Measurements from ENCODE around the gene UCHL3.

The UCHL3 gene

GRCh38 chr13:75628801-75629200 is 79.2 kb downstream of the UCHL3 start:
- no peak for DNase-seq (ENCODE audit: low spot score)

DNA sequence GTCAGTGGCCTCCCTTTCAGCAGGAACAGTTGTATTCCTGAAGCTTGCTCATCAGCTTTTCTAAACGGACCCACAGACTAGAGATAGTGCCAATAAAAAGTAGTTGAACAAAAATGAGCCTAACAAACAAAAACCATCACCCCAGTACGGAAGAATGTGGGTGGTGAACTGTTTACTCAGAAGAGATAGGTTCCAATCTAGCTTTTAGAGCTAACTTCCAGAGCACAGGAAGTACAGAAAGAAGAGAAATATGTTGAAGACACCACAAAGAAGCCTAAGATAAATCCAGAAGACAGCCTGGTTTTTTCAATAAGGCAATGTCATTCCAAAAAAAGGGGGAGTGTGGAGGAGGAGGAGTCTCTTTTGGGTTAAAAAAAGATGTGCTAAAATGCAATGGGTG is 83.7 kb downstream of the UCHL3 start:
- no peak for DNase-seq (ENCODE audit: low spot score)

DNA sequence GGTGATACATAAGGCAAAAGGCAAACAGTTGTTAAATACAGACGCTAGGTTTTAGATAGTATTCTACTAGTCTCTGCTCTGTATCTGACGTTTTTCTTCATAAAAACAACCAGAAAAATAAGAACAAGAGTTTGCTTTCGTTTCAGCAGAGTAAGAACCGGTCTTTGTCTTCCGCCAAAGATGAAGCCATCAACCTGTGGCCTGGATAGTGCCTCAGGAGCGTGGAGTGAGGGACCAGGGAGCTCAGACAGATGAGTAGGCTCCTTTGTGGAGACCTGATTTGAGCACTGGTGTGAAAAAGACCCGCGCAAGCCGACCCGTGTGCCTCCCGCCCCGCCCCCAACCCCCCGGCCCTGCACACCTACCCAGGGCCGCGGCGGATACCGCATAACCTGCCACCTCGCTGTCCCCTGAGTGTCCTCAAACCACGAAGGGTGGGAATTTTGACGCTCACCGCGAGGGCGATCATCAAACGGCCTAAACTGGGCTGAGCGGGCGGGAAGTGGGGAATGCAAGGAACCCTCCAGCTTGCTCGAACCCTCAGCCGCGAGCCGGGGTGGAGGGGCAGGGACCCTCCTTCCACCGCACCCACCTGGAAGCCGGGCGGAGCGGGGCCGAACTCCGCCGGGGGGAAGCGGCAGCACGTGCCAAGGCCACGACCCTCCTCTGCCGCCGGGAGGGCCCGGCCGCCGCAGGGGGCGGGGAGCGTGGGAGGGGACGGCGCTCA is 85.7 kb downstream of the UCHL3 start:
- no peak for DNase-seq (ENCODE audit: low spot score)

DNA sequence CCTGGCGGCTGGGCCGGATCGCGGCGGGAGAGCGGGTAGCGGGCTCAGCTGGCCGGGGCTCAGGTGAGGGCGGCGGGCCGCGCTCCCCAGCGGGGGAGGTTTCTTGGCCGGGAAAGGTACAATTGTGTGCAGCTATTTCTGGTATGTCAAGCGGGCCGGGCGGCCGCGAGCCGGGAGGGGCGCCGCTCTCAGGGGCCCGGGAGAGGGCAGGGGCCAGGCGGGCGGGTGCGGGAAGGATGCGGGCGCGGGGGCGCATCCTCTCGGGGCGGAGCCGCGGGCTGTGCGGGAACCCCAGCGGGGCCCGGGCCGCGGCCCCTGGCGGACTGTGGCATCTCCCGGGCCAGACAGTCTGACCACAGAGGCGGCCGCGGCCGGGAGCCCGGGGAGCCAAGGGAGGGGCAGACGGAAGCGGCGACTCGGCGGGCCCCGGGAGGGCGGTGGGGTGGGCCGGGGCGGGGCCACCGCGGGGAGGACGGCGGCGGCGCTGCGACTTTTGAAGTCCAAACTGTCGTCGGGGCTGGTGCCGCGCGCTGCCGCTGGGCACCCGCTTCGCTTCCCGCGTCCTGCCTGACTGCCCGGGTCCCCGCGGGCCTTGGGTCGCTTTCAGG is 86.3 kb downstream of the UCHL3 start, which contains the start of gene LMO7:
TSS of gene LMO7 (plus strand) at position 503 of the 608 bp plus-strand sequence. CDS start 328 bp downstream, outside the sequence.
- peak; percentile 11 for DNase-seq (ENCODE audit: low spot score)

GRCh38 chr13:75636436-75637180 is 87.0 kb downstream of the UCHL3 start:
- peak; percentile 12 for DNase-seq (ENCODE audit: low spot score)

- DNase-seq (ENCODE audit: low spot score), result no peak
Measured at GRCh38 chr13:75637181-75637750, 87.7 kb downstream of the UCHL3 start.

DNA sequence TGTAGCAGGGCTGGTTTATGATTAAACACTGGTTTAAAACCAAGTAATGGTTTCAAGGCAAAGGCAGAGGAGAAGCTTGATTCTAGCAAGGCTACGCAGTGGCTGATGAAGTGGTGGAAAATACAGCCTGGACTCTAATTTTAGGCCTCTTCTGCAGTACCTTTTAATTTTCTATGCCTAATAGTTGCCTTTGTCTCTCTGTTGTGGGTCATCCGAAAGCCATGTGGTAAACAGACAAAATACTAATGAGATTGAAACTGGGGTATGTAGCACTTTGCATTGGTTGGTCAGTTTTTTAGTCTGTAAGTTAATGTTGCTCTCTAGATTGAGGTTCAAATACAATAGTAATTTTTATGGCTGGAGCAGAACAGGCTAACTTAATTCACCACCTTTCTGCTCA is 89.9 kb downstream of the UCHL3 start:
- no peak for DNase-seq (ENCODE audit: low spot score)

DNA sequence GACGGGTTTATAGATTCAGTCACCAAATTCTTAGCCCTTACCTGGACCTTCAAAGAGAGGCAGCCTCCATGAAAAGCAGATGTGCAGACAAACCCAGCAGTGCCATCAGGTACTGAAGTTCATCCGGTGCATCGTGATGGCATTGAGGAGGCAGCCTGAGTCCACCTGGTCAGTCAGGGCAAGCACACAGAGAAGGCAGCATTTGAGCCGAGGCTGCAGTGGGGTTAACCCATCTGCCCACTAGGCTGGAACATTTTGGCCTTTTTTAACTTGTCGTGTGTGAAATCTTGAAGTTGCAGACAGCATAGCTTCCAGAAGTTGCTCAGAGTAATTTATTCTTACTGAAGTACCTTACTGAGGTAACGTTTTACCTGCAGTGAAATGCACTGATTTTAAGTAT is 91.4 kb downstream of the UCHL3 start:
- DNase-seq (ENCODE audit: low spot score), result no peak

GRCh38 chr13:75643182-75643581 is 93.6 kb downstream of the UCHL3 start:
- no peak for DNase-seq (ENCODE audit: low spot score)

GRCh38 chr13:75643693-75644092 is 94.1 kb downstream of the UCHL3 start:
- no peak for DNase-seq (ENCODE audit: low spot score)

DNA sequence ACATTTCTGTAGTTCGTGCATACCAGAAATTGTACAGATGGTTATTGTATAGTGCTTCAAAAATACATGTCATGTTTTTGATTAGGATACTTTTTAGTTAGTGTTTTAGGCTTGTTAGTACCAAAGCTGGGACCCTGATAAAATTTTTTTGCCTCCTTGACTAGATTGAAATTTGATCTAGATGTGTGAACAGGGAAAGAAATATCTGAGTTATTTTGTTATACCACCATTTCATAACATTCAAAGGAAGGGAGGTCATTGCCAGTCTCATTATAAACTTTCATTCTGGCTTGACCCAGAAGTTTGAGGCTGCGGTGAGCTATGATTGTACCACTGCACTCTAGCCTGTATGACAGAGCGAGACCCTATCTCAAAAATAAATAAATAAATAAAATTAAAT is 95.5 kb downstream of the UCHL3 start:
- DNase-seq (ENCODE audit: low spot score), result no peak

DNA sequence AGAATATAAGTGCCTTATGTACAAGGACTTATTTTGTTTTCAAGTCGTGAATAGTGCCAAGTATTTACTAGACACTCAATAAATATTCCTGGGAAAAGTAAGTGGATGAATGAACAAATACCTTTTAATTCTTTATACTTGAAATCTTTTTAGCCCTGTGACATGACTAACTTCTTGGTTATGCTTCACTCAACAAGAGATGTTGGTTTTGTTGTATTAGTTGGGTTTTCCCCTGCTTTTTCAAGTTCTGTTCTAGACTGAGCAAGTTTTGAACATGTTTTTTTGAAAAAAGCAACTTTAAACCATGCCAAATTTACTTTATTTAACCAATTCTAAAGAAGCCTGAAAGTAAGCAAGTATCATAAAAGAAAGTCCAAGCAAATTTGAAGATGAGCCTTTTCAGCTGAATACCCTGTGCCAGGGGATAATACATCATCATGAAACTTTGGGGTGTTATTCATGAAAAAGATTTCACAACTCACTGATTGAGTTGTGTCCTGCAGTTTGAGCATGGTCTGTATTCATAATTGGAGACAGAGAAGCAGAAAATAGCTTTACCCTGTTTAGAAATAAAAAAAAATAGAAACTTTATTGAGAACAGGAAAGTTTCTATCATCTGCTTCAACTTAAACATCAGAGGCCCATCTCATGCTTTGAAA is 97.7 kb downstream of the UCHL3 start:
- DNase-seq (ENCODE audit: low spot score), result no peak

DNA sequence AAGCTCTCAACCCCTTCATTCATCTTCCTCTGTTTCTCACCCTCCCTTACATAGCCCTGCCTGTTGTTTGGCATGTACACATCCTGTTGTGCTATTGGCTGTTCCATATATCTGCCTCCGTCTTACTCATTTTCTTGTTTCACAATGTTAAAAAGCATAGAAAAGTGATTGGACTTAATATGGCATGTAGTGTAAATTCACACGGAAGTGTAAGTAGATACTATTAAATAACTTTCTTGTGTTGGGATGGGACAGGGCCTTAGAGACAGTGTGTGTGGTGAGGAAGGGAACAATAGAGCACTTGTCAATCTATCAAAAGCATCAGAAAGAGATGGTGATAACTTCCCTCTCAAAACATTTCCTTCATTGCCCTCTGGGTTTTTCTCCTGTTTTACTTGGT is 98.9 kb downstream of the UCHL3 start:
- DNase-seq (ENCODE audit: low spot score), result no peak

- no peak for DNase-seq (ENCODE audit: low spot score)
Measured at GRCh38 chr13:75651013-75651412, 101.4 kb downstream of the UCHL3 start.

- no peak for DNase-seq (ENCODE audit: low spot score)
Measured at GRCh38 chr13:75652726-75653125, 103.1 kb downstream of the UCHL3 start.
